ENCODE data around the gene CCDC177.

The CCDC177 gene

GRCh38 chr14:69538766-69539165, 35.9 kb downstream of the CCDC177 start:
- H3K4me3 ChIP-seq (ENCODE audit: low read depth, low read length), result no peak overlapping the region
- no peak for DNase-seq (ENCODE audit: low read depth)

- no peak overlapping the region for H3K4me3 ChIP-seq (ENCODE audit: low read depth, low read length)
- no peak for DNase-seq (ENCODE audit: low read depth)
Observed at GRCh38 chr14:69537900-69538299, 36.8 kb downstream of the CCDC177 start.

GRCh38 chr14:69536971-69537370, 37.7 kb downstream of the CCDC177 start:
- DNase-seq (ENCODE audit: low read depth), result no peak
- no peak overlapping the region for H3K4me3 ChIP-seq (ENCODE audit: low read depth, low read length)

GRCh38 chr14:69535230-69535848, 39.3 kb downstream of the CCDC177 start:
- H3K4me3 ChIP-seq (ENCODE audit: low read depth, low read length), result no peak overlapping the region
- no peak for DNase-seq (ENCODE audit: low read depth)

- H3K4me3 ChIP-seq (ENCODE audit: low read depth, low read length), result no peak overlapping the region
- no peak for DNase-seq (ENCODE audit: low read depth)
Observed at GRCh38 chr14:69532561-69533340, 41.9 kb downstream of the CCDC177 start.

- no peak for DNase-seq (ENCODE audit: low read depth)
- no peak overlapping the region for H3K4me3 ChIP-seq (ENCODE audit: low read depth, low read length)
Observed at GRCh38 chr14:69531135-69531534, 43.5 kb downstream of the CCDC177 start.

GRCh38 chr14:69530095-69530494, 44.6 kb downstream of the CCDC177 start:
- no peak overlapping the region for H3K4me3 ChIP-seq (ENCODE audit: low read depth, low read length)
- no peak for DNase-seq (ENCODE audit: low read depth)

GRCh38 chr14:69529563-69529962, 45.1 kb downstream of the CCDC177 start:
- no peak overlapping the region for H3K4me3 ChIP-seq (ENCODE audit: low read depth, low read length)

GRCh38 chr14:69528930-69529329, 45.7 kb downstream of the CCDC177 start:
- DNase-seq (ENCODE audit: low read depth), result no peak
- H3K4me3 ChIP-seq (ENCODE audit: low read depth, low read length), result no peak overlapping the region

More at GRCh38 chr14:69529563-69529962, 45.1 kb downstream of the CCDC177 start:
- no peak for DNase-seq (ENCODE audit: low read depth)

- H3K4me3 ChIP-seq (ENCODE audit: low read depth, low read length), result no peak overlapping the region
- DNase-seq (ENCODE audit: low read depth), result no peak
Observed at GRCh38 chr14:69528143-69528542, 46.5 kb downstream of the CCDC177 start.

- no peak for DNase-seq (ENCODE audit: low read depth)
- no peak overlapping the region for H3K4me3 ChIP-seq (ENCODE audit: low read depth, low read length)
Observed at GRCh38 chr14:69527635-69528034, 47.0 kb downstream of the CCDC177 start.

GRCh38 chr14:69525896-69526295, 48.8 kb downstream of the CCDC177 start:
- DNase-seq (ENCODE audit: low read depth), result no peak
- no peak overlapping the region for H3K4me3 ChIP-seq (ENCODE audit: low read depth, low read length)

- DNase-seq (ENCODE audit: low read depth), result no peak
Observed at GRCh38 chr14:69522026-69522425, 52.6 kb downstream of the CCDC177 start.

More at GRCh38 chr14:69522026-69522425, 52.6 kb downstream of the CCDC177 start:
- H3K4me3 ChIP-seq (ENCODE audit: low read depth, low read length), result no peak overlapping the region
